ENCODE results near the gene KLK11.

DNA sequence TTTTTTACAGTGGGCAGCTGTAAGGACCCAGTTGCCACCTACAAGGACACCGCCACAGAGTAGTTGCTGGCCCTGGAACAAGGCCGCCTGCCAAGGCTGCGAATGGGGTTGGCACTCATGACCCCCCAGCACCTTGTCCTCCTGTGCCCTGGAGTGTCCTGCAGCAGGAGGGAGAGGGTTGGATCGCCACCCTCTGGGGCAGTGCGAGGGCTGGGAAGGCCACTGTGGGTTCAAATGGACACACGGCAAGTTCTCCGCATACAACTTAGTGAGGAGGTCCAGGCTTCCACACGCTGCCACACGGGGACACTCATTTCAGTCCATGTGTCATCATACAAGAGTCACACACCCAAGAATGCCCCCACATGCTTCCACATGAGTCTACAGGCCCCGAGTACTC, 26.0 kb downstream of the KLK11 start:
- no peak for TF ChIP-seq POLR2AphosphoS5 (IDR thresholded peaks at IDR 0.05; ENCODE audit: low read depth, low read length)
- TF ChIP-seq, protein P1, sequence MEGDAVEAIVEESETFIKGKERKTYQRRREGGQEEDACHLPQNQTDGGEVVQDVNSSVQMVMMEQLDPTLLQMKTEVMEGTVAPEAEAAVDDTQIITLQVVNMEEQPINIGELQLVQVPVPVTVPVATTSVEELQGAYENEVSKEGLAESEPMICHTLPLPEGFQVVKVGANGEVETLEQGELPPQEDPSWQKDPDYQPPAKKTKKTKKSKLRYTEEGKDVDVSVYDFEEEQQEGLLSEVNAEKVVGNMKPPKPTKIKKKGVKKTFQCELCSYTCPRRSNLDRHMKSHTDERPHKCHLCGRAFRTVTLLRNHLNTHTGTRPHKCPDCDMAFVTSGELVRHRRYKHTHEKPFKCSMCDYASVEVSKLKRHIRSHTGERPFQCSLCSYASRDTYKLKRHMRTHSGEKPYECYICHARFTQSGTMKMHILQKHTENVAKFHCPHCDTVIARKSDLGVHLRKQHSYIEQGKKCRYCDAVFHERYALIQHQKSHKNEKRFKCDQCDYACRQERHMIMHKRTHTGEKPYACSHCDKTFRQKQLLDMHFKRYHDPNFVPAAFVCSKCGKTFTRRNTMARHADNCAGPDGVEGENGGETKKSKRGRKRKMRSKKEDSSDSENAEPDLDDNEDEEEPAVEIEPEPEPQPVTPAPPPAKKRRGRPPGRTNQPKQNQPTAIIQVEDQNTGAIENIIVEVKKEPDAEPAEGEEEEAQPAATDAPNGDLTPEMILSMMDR (IDR thresholded peaks at IDR 0.05): no peak
- no peak for TF ChIP-seq SIN3A (IDR thresholded peaks at IDR 0.05; ENCODE audit: borderline replicate concordance, insufficient read depth, low read depth, low read length)
- TF ChIP-seq, protein P2, sequence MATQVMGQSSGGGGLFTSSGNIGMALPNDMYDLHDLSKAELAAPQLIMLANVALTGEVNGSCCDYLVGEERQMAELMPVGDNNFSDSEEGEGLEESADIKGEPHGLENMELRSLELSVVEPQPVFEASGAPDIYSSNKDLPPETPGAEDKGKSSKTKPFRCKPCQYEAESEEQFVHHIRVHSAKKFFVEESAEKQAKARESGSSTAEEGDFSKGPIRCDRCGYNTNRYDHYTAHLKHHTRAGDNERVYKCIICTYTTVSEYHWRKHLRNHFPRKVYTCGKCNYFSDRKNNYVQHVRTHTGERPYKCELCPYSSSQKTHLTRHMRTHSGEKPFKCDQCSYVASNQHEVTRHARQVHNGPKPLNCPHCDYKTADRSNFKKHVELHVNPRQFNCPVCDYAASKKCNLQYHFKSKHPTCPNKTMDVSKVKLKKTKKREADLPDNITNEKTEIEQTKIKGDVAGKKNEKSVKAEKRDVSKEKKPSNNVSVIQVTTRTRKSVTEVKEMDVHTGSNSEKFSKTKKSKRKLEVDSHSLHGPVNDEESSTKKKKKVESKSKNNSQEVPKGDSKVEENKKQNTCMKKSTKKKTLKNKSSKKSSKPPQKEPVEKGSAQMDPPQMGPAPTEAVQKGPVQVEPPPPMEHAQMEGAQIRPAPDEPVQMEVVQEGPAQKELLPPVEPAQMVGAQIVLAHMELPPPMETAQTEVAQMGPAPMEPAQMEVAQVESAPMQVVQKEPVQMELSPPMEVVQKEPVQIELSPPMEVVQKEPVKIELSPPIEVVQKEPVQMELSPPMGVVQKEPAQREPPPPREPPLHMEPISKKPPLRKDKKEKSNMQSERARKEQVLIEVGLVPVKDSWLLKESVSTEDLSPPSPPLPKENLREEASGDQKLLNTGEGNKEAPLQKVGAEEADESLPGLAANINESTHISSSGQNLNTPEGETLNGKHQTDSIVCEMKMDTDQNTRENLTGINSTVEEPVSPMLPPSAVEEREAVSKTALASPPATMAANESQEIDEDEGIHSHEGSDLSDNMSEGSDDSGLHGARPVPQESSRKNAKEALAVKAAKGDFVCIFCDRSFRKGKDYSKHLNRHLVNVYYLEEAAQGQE (IDR thresholded peaks at IDR 0.05; ENCODE audit: insufficient read depth in 1 of 2, low read depth in 2 of 2, low read length in 1 of 2): no peak

Measured in Panc1 (cell line).